NCI-H2081 (cell line): ENCODE measurements around the gene GMFB.

Experiments
- DNase-seq, 2 experiments: peaks; one replicate each; lab custom pipeline; 2025; lab: John Stamatoyannopoulos, UW

The GMFB gene

GRCh38 chr14:54425537-54426274 is 63.1 kb downstream of the GMFB start:
- DNase-seq: no peak

DNA sequence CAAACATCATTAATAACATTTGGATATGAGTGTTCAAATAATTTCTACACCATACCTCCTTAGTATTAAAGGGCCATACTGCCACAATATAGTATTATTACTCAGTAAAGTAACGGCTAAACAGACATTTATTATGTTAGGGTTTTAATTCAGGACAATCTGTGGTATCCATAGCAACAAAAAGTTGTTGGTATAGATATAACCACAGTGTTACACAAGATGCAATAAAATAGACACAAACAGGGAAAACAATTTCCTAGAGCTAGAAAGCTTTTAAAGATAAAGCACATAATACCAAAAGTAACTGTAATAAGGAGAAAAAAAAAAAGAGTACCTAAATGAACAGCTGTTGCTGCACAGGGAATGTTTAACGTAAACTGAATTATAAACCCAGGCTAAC is 63.7 kb downstream of the GMFB start:
- DNase-seq: no peak
